ENCODE data around the gene IKZF3.
"Not testable (repeated sequence)": the region's sequence is repeated elsewhere in the genome, so short reads cannot be mapped to it uniquely, and the experiment has no call there.

The IKZF3 gene

DNA sequence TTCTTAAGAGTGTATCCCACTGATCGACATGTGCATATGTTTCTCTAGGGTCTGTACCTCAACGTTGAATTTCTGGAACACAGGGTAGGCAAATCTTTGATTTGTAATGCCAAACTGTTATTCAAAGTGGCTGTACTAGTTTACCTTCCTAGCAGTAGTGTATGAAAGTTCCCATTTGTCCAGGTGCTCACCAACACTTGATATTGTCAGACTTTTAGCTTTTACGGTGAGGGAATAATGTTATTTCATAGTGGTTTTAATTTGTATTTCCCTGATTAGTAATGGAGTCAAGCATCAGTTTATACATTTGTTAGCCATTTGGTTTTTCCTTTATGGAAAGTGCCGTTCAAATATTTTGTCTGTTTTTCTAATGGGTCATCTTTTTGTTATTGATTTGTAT lies 34.0 kb upstream of the IKZF3 start:
- Histone ChIP-seq H3K9me3 (ENCODE audit: severe bottlenecking) (no peaks in the 10 kb centered on the region), H3K27me3 (ENCODE audit: insufficient read depth, low read depth, severe bottlenecking) (no peaks in the 10 kb centered on the region), H3K36me3 (no peaks in the 10 kb centered on the region), H3K4me3 (ENCODE audit: low read depth, low read length) (no peak overlapping the region), H3K27ac (no peak overlapping the region)
- TF ChIP-seq, protein P1, sequence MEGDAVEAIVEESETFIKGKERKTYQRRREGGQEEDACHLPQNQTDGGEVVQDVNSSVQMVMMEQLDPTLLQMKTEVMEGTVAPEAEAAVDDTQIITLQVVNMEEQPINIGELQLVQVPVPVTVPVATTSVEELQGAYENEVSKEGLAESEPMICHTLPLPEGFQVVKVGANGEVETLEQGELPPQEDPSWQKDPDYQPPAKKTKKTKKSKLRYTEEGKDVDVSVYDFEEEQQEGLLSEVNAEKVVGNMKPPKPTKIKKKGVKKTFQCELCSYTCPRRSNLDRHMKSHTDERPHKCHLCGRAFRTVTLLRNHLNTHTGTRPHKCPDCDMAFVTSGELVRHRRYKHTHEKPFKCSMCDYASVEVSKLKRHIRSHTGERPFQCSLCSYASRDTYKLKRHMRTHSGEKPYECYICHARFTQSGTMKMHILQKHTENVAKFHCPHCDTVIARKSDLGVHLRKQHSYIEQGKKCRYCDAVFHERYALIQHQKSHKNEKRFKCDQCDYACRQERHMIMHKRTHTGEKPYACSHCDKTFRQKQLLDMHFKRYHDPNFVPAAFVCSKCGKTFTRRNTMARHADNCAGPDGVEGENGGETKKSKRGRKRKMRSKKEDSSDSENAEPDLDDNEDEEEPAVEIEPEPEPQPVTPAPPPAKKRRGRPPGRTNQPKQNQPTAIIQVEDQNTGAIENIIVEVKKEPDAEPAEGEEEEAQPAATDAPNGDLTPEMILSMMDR (IDR thresholded peaks at IDR 0.05; ENCODE audit: low read depth, low read length), result no peak
- DNase-seq, result no peak

DNA sequence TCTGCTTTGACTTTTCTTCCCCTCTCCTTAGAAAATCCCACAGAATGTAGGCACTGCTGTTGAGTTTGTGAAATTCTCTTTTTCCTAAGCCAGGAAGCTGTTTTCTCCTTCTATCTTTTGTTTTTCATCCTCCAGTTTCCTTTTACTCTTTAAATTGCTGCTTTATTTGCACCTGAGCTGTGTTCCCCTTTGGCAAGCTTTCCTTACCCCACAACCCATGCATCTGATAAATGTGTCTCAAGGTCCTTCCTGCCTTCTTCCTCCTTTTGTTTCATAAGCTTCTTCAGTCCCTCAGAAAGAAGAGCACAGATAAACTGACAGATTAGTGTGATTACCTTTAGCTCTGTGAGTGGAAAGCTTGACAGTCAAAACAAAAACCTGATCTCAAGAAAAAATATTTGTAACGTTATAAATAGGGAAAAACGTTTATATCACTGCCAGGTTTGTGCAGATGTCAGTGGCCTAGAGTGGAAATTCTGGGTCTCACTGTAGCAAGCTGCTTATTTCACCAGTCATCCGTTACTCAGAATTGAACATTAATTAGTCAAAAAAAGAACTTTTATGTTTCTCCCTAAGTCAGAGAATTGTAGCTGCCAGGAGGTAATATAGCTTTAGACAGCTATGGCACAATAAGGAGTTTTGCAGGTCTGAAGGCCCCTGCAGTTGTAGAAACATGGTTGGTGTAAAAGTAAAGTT lies 30.7 kb upstream of the IKZF3 start:
- Histone ChIP-seq H3K9me3 (ENCODE audit: severe bottlenecking) (no peaks in the 10 kb centered on the region), H3K4me3 (ENCODE audit: low read depth, low read length) (no peak overlapping the region), H3K27me3 (ENCODE audit: insufficient read depth, low read depth, severe bottlenecking) (no peaks in the 10 kb centered on the region), H3K36me3 (no peaks in the 10 kb centered on the region), H3K27ac (peak overlapping the region; percentile 6)
- TF ChIP-seq, protein P1 (IDR thresholded peaks at IDR 0.05; ENCODE audit: low read depth, low read length), result no peak
- DNase-seq, result no peak

DNA sequence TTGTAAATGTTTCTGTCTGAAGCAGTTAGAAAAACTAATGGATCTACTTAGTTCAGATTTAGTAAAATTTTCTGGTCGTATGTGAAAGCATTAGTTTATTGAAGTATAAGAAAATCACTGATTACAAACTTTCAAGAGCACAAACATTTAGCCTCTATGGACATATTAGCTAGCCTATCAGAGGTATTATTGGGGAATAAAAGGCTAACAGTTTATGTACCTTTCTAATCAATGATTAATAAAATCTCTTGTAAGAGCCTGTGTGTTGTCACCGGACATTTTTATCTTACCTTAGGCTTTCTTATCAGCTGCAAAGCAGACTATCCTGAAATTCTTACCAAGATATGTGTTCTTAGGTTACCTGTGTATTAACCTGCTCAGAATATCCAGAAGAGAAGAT lies 25.1 kb upstream of the IKZF3 start:
- Histone ChIP-seq H3K27ac (no peak overlapping the region), H3K9me3 (ENCODE audit: severe bottlenecking) (no peaks in the 10 kb centered on the region), H3K27me3 (ENCODE audit: insufficient read depth, low read depth, severe bottlenecking) (no peaks in the 10 kb centered on the region), H3K36me3 (no peaks in the 10 kb centered on the region), H3K4me3 (ENCODE audit: low read depth, low read length) (no peak overlapping the region)
- DNase-seq, result no peak
- TF ChIP-seq, protein P1 (IDR thresholded peaks at IDR 0.05; ENCODE audit: low read depth, low read length), result no peak

DNA sequence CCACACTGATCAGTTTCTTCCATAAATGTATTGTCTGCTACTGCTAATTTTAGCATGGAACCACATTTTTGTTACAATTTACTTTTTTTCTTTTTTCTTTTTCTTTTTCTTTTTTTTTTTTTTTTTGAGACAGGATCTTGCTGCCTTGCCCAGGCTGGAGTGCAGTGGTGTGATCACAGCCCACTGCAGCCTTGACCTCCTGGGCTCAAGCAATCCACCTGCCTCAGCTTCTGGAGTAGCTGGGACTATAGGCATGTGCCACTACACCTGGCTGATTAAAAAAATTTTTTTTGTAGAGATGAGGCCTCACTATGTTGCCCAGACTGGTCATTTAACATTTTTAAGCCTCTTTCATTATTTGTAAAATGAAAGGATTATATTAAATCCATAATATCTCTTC lies 23.0 kb upstream of the IKZF3 start:
- DNase-seq, result no peak
- Histone ChIP-seq H3K27ac (no peak overlapping the region), H3K9me3 (ENCODE audit: severe bottlenecking) (no peaks in the 10 kb centered on the region), H3K27me3 (ENCODE audit: insufficient read depth, low read depth, severe bottlenecking) (no peaks in the 10 kb centered on the region), H3K4me3 (ENCODE audit: low read depth, low read length) (no peak overlapping the region), H3K36me3 (no peaks in the 10 kb centered on the region)
- TF ChIP-seq, protein P1 (IDR thresholded peaks at IDR 0.05; ENCODE audit: low read depth, low read length), result no peak

DNA sequence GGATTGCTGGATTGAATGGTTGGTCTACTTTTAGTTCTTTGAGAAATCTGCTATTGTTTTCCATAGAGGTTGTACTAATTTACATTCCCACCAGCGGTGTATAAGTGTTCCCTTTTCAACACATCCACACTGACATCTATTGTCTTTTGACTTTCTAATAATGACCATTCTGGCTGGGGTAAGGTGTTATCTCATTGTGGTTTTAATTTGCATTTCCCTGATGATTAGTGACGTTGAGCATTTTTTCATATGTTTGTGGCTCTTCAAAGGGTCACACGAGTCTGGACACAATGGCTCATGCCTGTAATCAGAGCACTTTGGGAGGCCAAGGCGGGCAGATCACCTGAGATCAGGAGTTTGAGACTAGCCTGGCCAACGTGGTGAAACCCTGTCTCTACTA lies 22.0 kb upstream of the IKZF3 start:
- not testable (repeated sequence) for H3K9me3 ChIP-seq (ENCODE audit: severe bottlenecking); H3K27me3 ChIP-seq (ENCODE audit: insufficient read depth, low read depth, severe bottlenecking); H3K27ac ChIP-seq; H3K36me3 ChIP-seq; DNase-seq; H3K4me3 ChIP-seq (ENCODE audit: low read depth, low read length)

DNA sequence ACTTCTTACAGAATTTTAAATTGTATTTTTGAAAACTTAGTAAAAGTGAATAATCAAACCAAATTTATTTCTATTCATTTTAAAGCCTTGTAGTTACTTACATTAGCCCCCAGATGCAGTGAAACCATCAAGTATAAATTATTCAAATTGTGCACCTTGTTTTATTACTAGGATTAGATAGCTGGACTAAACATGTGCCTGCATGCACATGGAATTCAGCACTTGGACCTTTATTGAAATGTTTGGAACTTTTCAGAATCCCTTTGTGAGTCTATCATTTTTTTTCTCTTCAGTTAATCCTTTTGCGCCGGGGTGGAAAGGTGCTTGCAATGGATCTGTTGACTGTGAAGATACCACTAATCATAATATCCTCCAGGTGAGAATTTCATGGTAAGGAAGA lies 8.6 kb upstream of the IKZF3 start:
- H3K27me3 ChIP-seq (ENCODE audit: insufficient read depth, low read depth, severe bottlenecking), result no peaks in the 10 kb centered on the region
- no peaks in the 10 kb centered on the region for H3K36me3 ChIP-seq
- DNase-seq, result no peak
- H3K9me3 ChIP-seq (ENCODE audit: severe bottlenecking), result no peaks in the 10 kb centered on the region
- no peak overlapping the region for H3K4me3 ChIP-seq (ENCODE audit: low read depth, low read length)
- TF ChIP-seq, protein P1 (IDR thresholded peaks at IDR 0.05; ENCODE audit: low read depth, low read length), result no peak
- no peak overlapping the region for H3K27ac ChIP-seq
